Type B pancreatic cell (in vitro differentiated cells): Measurements from ENCODE around the gene ITGA8. TPM values are rescaled to one million over a fixed set of nuclear protein-coding genes. Genes with fewer than 3 reads are reported as not detected.
"Not testable (repeated sequence)": the region's sequence is repeated elsewhere in the genome, so short reads cannot be mapped to it uniquely, and the experiment has no call there.

ENCODE experiments used
- DNase-seq: peaks from one replicate; pipeline ENCODE4 v3.0.0; 2021; ENCODE audit warnings: mixed read lengths; ENCODE audit not compliant: unreplicated experiment; ENCODE audit errors: extremely low spot score
- H3K27ac Mint-ChIP-seq: 2 replicates; pipeline ENCODE4 v1.8.0; 2021; ENCODE audit warnings: mild to moderate bottlenecking, mixed read lengths
- H3K27me3 Mint-ChIP-seq: 2 replicates; pipeline ENCODE4 v1.8.0; 2021; ENCODE audit warnings: mixed read lengths
- H3K36me3 Mint-ChIP-seq: 2 replicates; pipeline ENCODE4 v1.8.0; 2021; ENCODE audit warnings: mixed read lengths
- H3K4me1 Mint-ChIP-seq: one replicate; pipeline ENCODE4 v1.8.0; 2021; ENCODE audit warnings: mixed read lengths; ENCODE audit not compliant: unreplicated experiment
- H3K4me3 Mint-ChIP-seq: 2 replicates; pipeline ENCODE4 v1.8.0; 2021; ENCODE audit warnings: mild to moderate bottlenecking, mixed read lengths
- H3K9me3 Mint-ChIP-seq: 2 replicates; pipeline ENCODE4 v1.8.0; 2021; ENCODE audit warnings: mixed read lengths
- CTCF ChIP-seq: fragments of 200-600 bp; sonication (generic); conservative IDR thresholded peaks from 2 replicates; pipeline ENCODE4 v1.5.0; 2021; ENCODE audit warnings: antibody characterized with exemption, mild to moderate bottlenecking
- total RNA-seq: library from RNA; stranded (reverse); gene quantifications from 2 replicates; pipeline ENCODE4 v1.2.1, GENCODE V29; 2021; ENCODE audit warnings: low replicate concordance

ITGA8 gene
- total RNA-seq, 1 donor from 2014 or later = 10.1 TPM

- Mint-ChIP-seq H3K4me3 (no peak overlapping the region), H3K27me3 (peaks cover 2% of the 10 kb centered on the region), H3K9me3 (no peaks in the 10 kb centered on the region), H3K27ac (no peak overlapping the region), H3K4me1 (peaks cover 32% of the 10 kb centered on the region), H3K36me3 (no peaks in the 10 kb centered on the region)
- no peak for TF ChIP-seq CTCF
- no peak for DNase-seq
Measured at GRCh38 chr10:15478429-15478828, 241.3 kb downstream of the ITGA8 start.

GRCh38 chr10:15476337-15476736, 243.4 kb downstream of the ITGA8 start:
- H3K27ac Mint-ChIP-seq = no peak overlapping the region
- peaks cover 35% of the 10 kb centered on the region for H3K4me1 Mint-ChIP-seq
- H3K9me3 Mint-ChIP-seq = no peaks in the 10 kb centered on the region
- no peak for DNase-seq
- peaks cover 13% of the 10 kb centered on the region for H3K27me3 Mint-ChIP-seq
- H3K4me3 Mint-ChIP-seq = no peak overlapping the region
- H3K36me3 Mint-ChIP-seq = no peaks in the 10 kb centered on the region
- TF ChIP-seq CTCF = no peak

- not testable (repeated sequence) for H3K27ac Mint-ChIP-seq, H3K9me3 Mint-ChIP-seq, DNase-seq, H3K4me3 Mint-ChIP-seq, H3K36me3 Mint-ChIP-seq
- peaks cover 13% of the 10 kb centered on the region for H3K27me3 Mint-ChIP-seq
- peaks cover 35% of the 10 kb centered on the region for H3K4me1 Mint-ChIP-seq
Measured at GRCh38 chr10:15475439-15475838, 244.3 kb downstream of the ITGA8 start.

GRCh38 chr10:15474671-15475070, 245.1 kb downstream of the ITGA8 start:
- no peak for TF ChIP-seq CTCF
- no peak overlapping the region for H3K4me3 Mint-ChIP-seq
- no peaks in the 10 kb centered on the region for H3K36me3 Mint-ChIP-seq
- no peak overlapping the region for H3K27ac Mint-ChIP-seq
- H3K4me1 Mint-ChIP-seq = peaks cover 35% of the 10 kb centered on the region
- peaks cover under 1% of the 10 kb centered on the region for H3K9me3 Mint-ChIP-seq
- no peak for DNase-seq
- peaks cover 13% of the 10 kb centered on the region for H3K27me3 Mint-ChIP-seq

- no peak for DNase-seq
- H3K36me3 Mint-ChIP-seq = no peaks in the 10 kb centered on the region
- H3K27me3 Mint-ChIP-seq = peaks cover 18% of the 10 kb centered on the region
- H3K4me1 Mint-ChIP-seq = peaks cover 30% of the 10 kb centered on the region
- H3K4me3 Mint-ChIP-seq = no peak overlapping the region
- TF ChIP-seq CTCF = no peak
- H3K9me3 Mint-ChIP-seq = peaks cover 7% of the 10 kb centered on the region
- H3K27ac Mint-ChIP-seq = no peak overlapping the region
Measured at GRCh38 chr10:15473396-15473767, 246.3 kb downstream of the ITGA8 start.

GRCh38 chr10:15472431-15473395, 247.0 kb downstream of the ITGA8 start:
- Mint-ChIP-seq H3K27ac (no peak overlapping the region), H3K27me3 (peaks cover 18% of the 10 kb centered on the region), H3K9me3 (peaks cover 7% of the 10 kb centered on the region), H3K36me3 (no peaks in the 10 kb centered on the region), H3K4me3 (no peak overlapping the region), H3K4me1 (peaks cover 25% of the 10 kb centered on the region)
- no peak for TF ChIP-seq CTCF
- DNase-seq = no peak
